HEK293T (cell line): Measurements from ENCODE around the gene DIAPH3.

Experiments
- CTCF ChIA-PET: fragments of 350-600 bp; formaldehyde crosslinking; extraction: SDS; loops from one replicate; lab custom pipeline; 2021; ENCODE audit warnings: antibody characterized with exemption, inconsistent platforms; lab: Yijun Ruan, JAX
- POLR2A ChIA-PET: fragments of 350-600 bp; formaldehyde crosslinking; extraction: SDS; loops from one replicate; lab custom pipeline; 2020; ENCODE audit warnings: antibody characterized with exemption, inconsistent platforms; lab: Yijun Ruan, JAX
- DNase-seq: peaks from one replicate; pipeline ENCODE4 v3.0.0; 2012; ENCODE audit warnings: mixed read lengths; ENCODE audit errors: extremely low spot score
- ARNT ChIP-seq: fragments of 450-650 bp; IDR thresholded peaks from 2 replicates; pipeline ENCODE4 v1.6.1; 2017; ENCODE audit warnings: mild to moderate bottlenecking
- BHLHE40 ChIP-seq: fragments of 450-650 bp; IDR thresholded peaks from 2 replicates; pipeline ENCODE4 v1.6.1; 2016; ENCODE audit warnings: mild to moderate bottlenecking, moderate library complexity, borderline replicate concordance
- CTBP1 ChIP-seq: fragments of 450-650 bp; IDR thresholded peaks from 2 replicates; pipeline ENCODE4 v1.6.1; 2016; ENCODE audit warnings: borderline replicate concordance
- ELF4 ChIP-seq: fragments of 450-650 bp; IDR thresholded peaks from 2 replicates; pipeline ENCODE4 v1.6.1; 2017; ENCODE audit warnings: antibody characterized with exemption
- FOXA1 ChIP-seq: fragments of 450-650 bp; IDR thresholded peaks from 2 replicates; pipeline ENCODE4 v1.6.1; 2016; ENCODE audit warnings: mild to moderate bottlenecking
- FOXK2 ChIP-seq: fragments of 450-650 bp; IDR thresholded peaks from 2 replicates; pipeline ENCODE4 v1.6.1; 2016; ENCODE audit warnings: mild to moderate bottlenecking
- FOXM1 ChIP-seq: fragments of 450-650 bp; IDR thresholded peaks from 2 replicates; pipeline ENCODE4 v1.6.1; 2017; ENCODE audit warnings: mild to moderate bottlenecking, borderline replicate concordance
- HDGF ChIP-seq: fragments of 450-650 bp; IDR thresholded peaks from 2 replicates; pipeline ENCODE4 v1.6.1; 2017; ENCODE audit warnings: antibody characterized with exemption, borderline replicate concordance
- L3MBTL2 ChIP-seq: fragments of 450-650 bp; conservative IDR thresholded peaks from 2 replicates; pipeline ENCODE4 v1.6.1; 2016; ENCODE audit warnings: mild to moderate bottlenecking
- LEF1 ChIP-seq: fragments of 450-650 bp; IDR thresholded peaks from 2 replicates; pipeline ENCODE4 v1.6.1; 2017; ENCODE audit warnings: mild to moderate bottlenecking, borderline replicate concordance
- NFRKB ChIP-seq: fragments of 450-650 bp; IDR thresholded peaks from 2 replicates; pipeline ENCODE4 v1.6.1; 2016; ENCODE audit warnings: mild to moderate bottlenecking, moderate library complexity
- SP1 ChIP-seq: fragments of 450-650 bp; IDR thresholded peaks from 2 replicates; pipeline ENCODE4 v1.6.1; 2017
- SUZ12 ChIP-seq: fragments of 450-650 bp; IDR thresholded peaks from 2 replicates; pipeline ENCODE4 v1.6.1; 2016; ENCODE audit warnings: mild to moderate bottlenecking
- TARDBP ChIP-seq: fragments of 450-650 bp; IDR thresholded peaks from 2 replicates; pipeline ENCODE4 v1.6.1; 2016
- ZNF384 ChIP-seq: fragments of 450-650 bp; IDR thresholded peaks from 2 replicates; pipeline ENCODE4 v1.6.1; 2016
- TF ChIP-seq, protein P1 (sequence below): fragments of 450-650 bp; IDR thresholded peaks from 2 replicates; pipeline ENCODE4 v1.6.1; 2016

The DIAPH3 gene

DNA sequence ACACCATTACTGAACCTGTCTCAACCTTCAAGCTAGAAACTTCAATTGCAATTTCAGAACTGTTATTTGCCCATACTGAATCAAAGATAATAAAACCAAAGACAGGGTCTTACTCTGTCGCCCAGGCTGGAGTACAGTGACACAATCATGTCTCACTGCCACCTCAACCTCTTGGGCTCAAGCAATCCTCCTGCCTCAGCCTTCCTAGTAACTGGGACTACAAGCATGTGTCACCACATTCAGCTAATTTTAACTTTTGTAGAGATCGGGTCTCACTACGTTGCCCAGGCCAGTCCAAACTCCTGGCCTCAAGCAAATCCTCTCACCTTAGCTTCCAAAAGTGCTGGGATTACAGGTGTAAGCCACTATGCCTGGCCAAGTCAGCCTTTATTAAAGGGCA is 143.4 kb downstream of the DIAPH3 start:
- CTCF ChIA-PET: no interaction called here

DNA sequence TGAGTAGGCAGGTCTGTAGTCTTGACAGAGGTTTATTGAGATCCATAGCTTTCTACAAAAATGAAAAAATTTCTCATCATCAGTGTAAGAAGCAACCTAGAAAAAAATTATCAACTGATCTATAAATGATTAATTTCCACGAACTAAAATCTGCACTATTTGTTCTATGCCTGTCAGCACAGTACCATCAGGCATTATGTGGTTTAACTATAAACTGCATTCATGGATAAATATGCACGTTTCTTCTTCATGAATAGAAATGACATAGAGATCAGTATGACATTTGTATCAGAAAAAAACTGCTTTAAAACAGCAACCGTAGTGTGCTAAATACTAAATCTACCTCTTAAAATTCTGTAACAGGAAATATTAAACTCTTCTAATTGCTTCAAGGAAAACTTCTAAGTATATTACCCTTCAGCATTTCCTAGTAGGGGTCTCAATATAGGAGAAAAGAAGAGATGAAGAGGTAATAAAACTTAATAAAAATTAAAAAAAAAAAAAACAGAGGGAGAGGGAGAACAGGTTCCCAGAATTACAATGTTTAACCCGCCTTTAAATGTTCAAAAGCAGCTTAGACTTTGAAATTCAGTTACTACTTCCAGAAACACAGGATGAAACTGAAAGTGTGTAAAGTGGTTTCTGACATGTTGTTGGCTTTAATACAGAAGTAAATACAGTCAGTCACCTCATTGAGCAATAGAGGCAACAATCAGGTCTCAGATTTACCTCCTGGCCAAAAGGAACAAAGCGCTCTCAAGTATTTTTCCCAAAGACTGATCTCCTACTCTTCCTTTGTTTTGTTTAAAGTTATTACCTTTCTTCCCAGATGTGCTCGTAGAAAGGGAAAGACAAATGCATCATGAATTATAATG is 144.4 kb downstream of the DIAPH3 start:
- POLR2A ChIA-PET: no interaction called here
- CTCF ChIA-PET: interaction anchor here (0.6 kb wide), 1 partner anchor 78 kb away, joined by 3 read pairs; no protein-coding TSS in a partner anchor

More for the DNA sequence above, 143.4 kb downstream of the DIAPH3 start:
- TF ChIP-seq LEF1 (no peak), ARNT (no peak), TARDBP (no peak), SP1 (no peak), ELF4 (no peak), FOXA1 (no peak), L3MBTL2 (no peak), NFRKB (no peak), SUZ12 (no peak), BHLHE40 (no peak), HDGF (no peak)
- TF ChIP-seq, protein P1, sequence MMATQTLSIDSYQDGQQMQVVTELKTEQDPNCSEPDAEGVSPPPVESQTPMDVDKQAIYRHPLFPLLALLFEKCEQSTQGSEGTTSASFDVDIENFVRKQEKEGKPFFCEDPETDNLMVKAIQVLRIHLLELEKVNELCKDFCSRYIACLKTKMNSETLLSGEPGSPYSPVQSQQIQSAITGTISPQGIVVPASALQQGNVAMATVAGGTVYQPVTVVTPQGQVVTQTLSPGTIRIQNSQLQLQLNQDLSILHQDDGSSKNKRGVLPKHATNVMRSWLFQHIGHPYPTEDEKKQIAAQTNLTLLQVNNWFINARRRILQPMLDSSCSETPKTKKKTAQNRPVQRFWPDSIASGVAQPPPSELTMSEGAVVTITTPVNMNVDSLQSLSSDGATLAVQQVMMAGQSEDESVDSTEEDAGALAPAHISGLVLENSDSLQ: no peak
- no peak for DNase-seq
- POLR2A ChIA-PET: no interaction called here

DNA sequence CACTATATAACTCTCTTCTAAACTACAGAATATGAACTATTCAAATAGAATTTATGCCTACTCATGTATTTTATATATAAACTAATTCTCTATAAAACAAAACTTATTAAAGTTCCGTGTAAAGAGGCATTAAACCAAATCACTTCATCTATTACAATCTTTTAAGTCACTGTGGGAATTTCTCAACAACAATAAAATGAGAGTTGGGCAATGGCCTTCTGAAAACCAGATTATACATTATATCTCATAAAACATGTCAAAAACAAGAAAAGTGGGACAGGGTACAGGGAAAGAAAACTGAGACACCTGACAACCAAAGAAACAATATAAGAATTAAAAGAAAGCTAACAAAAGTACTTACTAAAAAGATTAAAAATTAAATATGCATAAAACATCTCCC is 145.2 kb downstream of the DIAPH3 start:
- TF ChIP-seq ZNF384 (no peak), SUZ12 (no peak), LEF1 (no peak), CTBP1 (no peak), L3MBTL2 (no peak), NFRKB (no peak), SP1 (no peak), ARNT (no peak), TARDBP (no peak)

More for the DNA sequence above, 144.4 kb downstream of the DIAPH3 start:
- DNase-seq: no peak
- TF ChIP-seq, protein P1: no peak
- TF ChIP-seq FOXK2: no peak
- TF ChIP-seq ZNF384: no peak

DNA sequence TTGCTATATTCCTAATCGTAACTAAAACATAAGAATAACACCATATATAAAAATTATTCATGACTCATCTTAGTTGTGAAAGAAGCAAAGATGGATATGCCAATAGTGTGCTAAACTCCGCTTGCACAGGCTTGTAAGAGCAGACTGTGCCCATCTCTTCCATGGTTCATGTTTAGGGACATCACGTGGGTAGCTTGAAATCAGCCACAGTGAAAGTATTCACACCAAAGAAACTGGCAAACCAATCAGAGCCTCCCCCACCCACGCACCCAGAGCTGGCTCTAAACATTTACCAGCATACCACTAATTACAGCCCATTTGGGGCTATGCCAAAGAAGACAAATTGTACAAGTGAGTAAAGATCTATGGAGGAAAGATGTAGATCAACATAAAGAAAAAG is 147.5 kb downstream of the DIAPH3 start:
- POLR2A ChIA-PET: no interaction called here
- DNase-seq: no peak
- no peak for TF ChIP-seq SP1
- no peak for TF ChIP-seq CTBP1
- no peak for TF ChIP-seq SUZ12
- TF ChIP-seq HDGF: no peak
- TF ChIP-seq, protein P1: no peak
- no peak for TF ChIP-seq FOXM1
- no peak for TF ChIP-seq FOXA1
- CTCF ChIA-PET: no interaction called here

More for the DNA sequence above, 145.2 kb downstream of the DIAPH3 start:
- POLR2A ChIA-PET: no interaction called here
- DNase-seq: no peak
- CTCF ChIA-PET: interaction anchor here (0.6 kb wide), 1 partner anchor 79 kb away, joined by 3 read pairs; no protein-coding TSS in a partner anchor

DNA sequence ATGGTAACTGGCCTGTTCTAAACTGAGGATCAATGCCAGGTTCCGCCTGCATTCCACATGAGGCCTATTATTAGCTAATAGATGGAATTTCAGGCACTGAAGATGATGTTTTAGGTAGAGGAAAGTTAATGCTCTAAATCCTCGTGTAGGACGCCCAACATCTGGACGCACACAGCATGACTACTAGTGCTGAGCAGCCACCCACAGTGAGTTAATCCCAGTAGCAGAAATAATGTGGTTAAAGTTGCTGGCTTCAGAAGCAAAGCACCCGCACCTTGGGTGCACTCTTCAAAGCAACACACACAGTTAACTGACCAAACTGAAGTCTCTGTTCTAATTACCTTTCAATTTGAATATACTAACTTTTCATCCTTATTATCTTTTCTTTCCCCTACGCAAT is 150.6 kb downstream of the DIAPH3 start:
- CTCF ChIA-PET: no interaction called here
- POLR2A ChIA-PET: no interaction called here

DNA sequence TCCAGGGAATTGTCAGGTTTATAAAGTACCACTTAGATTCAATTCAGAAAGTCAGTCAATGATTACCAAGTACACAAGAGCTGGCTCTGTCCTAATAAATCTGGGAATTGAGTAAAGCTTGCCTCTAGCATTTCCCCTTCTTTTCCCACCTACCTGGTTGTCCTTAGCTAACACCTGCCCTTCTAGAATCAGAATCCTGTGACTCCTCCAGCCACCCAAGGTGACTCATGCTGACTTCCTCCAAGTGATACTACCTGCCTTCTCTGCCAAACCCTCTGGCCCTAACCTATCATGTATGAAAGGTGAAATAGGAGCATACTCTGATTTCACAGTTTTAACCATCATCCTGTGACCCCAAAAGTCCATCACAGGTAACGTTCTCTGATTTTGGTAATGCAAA is 151.2 kb downstream of the DIAPH3 start:
- POLR2A ChIA-PET: no interaction called here
- CTCF ChIA-PET: no interaction called here
- DNase-seq: no peak
- no peak for TF ChIP-seq CTBP1
- TF ChIP-seq ELF4: no peak
- TF ChIP-seq ZNF384: no peak
- no peak for TF ChIP-seq LEF1
- no peak for TF ChIP-seq ARNT
- no peak for TF ChIP-seq SP1
- TF ChIP-seq, protein P1: no peak
- TF ChIP-seq TARDBP: no peak
- no peak for TF ChIP-seq NFRKB
- no peak for TF ChIP-seq HDGF
- TF ChIP-seq FOXK2: no peak
- no peak for TF ChIP-seq SUZ12
- no peak for TF ChIP-seq FOXM1
- TF ChIP-seq BHLHE40: no peak
- TF ChIP-seq FOXA1: no peak

More for the DNA sequence above, 150.6 kb downstream of the DIAPH3 start:
- no peak for DNase-seq
- no peak for TF ChIP-seq SP1
- TF ChIP-seq FOXK2: no peak
